ENCODE measurements around the gene RBM6.

Gene RBM6

GRCh38 chr3:49906073-49906743 is 33.7 kb upstream of the RBM6 start:
- Histone ChIP-seq H3K36me3 (peaks cover 12 to 27% (median 26%) of the 10 kb centered on the region in 3 donors), H3K27me3 (no peaks in the 10 kb centered on the region), H3K27ac (peak overlapping the region; percentile 54), H3K9me3 (no peaks in the 10 kb centered on the region), H3K4me1 (peaks cover 0 to 47% (median 18%) of the 10 kb centered on the region in 4 donors), H3K4me3 (peak overlapping the region; percentile 26 to 42)
- peak in 1 of 2 donors; percentile 33 for DNase-seq
- peak; percentile 56 to 68 for TF ChIP-seq CTCF (IDR thresholded peaks at IDR 0.05)
- intact Hi-C loops (cut with DNase I; ENCODE audit: low total_unique reads), result loop anchor here (10.0 kb wide), 1 partner anchor 61 kb away; no protein-coding TSS in a partner anchor

- Histone ChIP-seq H3K9me3 (no peaks in the 10 kb centered on the region), H3K27me3 (no peaks in the 10 kb centered on the region), H3K36me3 (peaks cover 17 to 46% (median 45%) of the 10 kb centered on the region in 3 donors), H3K4me3 (no peak overlapping the region), H3K4me1 (peaks cover 0 to 30% (median 14%) of the 10 kb centered on the region in 4 donors), H3K27ac (no peak overlapping the region)
- TF ChIP-seq CTCF (IDR thresholded peaks at IDR 0.05), result no peak
- no peak for DNase-seq
- intact Hi-C loops (cut with DNase I; ENCODE audit: low total_unique reads), result loop anchor here (10.0 kb wide), 1 partner anchor 64 kb away; no protein-coding TSS in a partner anchor
Observed at GRCh38 chr3:49908373-49909199, 31.4 kb upstream of the RBM6 start.

- intact Hi-C loops (cut with DNase I; ENCODE audit: low total_unique reads), result no loop called here
- Histone ChIP-seq H3K9me3 (no peaks in the 10 kb centered on the region), H3K27me3 (no peaks in the 10 kb centered on the region), H3K4me1 (peaks cover 0 to 12% (median 8%) of the 10 kb centered on the region in 4 donors), H3K36me3 (peaks cover 17 to 46% (median 45%) of the 10 kb centered on the region in 3 donors), H3K27ac (no peak overlapping the region), H3K4me3 (no peak overlapping the region)
- no peak for DNase-seq
- TF ChIP-seq CTCF (IDR thresholded peaks at IDR 0.05), result no peak
Observed at GRCh38 chr3:49910409-49911123, 29.4 kb upstream of the RBM6 start.

- Histone ChIP-seq H3K27me3 (no peaks in the 10 kb centered on the region), H3K4me1 (peaks cover 0 to 7% (median 3%) of the 10 kb centered on the region in 4 donors), H3K27ac (no peak overlapping the region), H3K36me3 (peaks cover 17 to 46% (median 45%) of the 10 kb centered on the region in 3 donors), H3K9me3 (no peaks in the 10 kb centered on the region), H3K4me3 (no peak overlapping the region)
- intact Hi-C loops (cut with DNase I; ENCODE audit: low total_unique reads), result no loop called here
- no peak for DNase-seq
- TF ChIP-seq CTCF (IDR thresholded peaks at IDR 0.05), result no peak
Observed at GRCh38 chr3:49911124-49911420, 28.9 kb upstream of the RBM6 start.

GRCh38 chr3:49911611-49912010 is 28.3 kb upstream of the RBM6 start:
- peaks cover 0 to 1% (median under 1%) of the 10 kb centered on the region in 4 donors for H3K4me1 ChIP-seq
- intact Hi-C loops (cut with DNase I; ENCODE audit: low total_unique reads), result no loop called here
- no peak overlapping the region for H3K27ac ChIP-seq

More at GRCh38 chr3:49911611-49912010, 28.3 kb upstream of the RBM6 start:
- Histone ChIP-seq H3K36me3 (peaks cover 17 to 46% (median 45%) of the 10 kb centered on the region in 3 donors), H3K9me3 (no peaks in the 10 kb centered on the region), H3K27me3 (no peaks in the 10 kb centered on the region), H3K4me3 (no peak overlapping the region)
- DNase-seq, result no peak
- no peak for TF ChIP-seq CTCF (IDR thresholded peaks at IDR 0.05)

Measured in tibial artery (tissue), 4 donors.